Transverse colon (tissue), 4 donors: ENCODE data around the gene CCDC174. TPM values are rescaled to one million over a fixed set of nuclear protein-coding genes. Genes with fewer than 3 reads are reported as not detected.

Experiments used
- DNase-seq: peaks from one replicate; pipeline ENCODE4 v3.0.0-alpha.2; 2019
- H3K27ac ChIP-seq, 4 donors: fragments of 200-600 bp; sonication (generic); 2 replicates each; pipeline ENCODE4 v1.5.1; 2016 to 2018; ENCODE audit warnings: inconsistent platforms in 4 of 4
- H3K27me3 ChIP-seq: fragments of 200-600 bp; sonication (generic); 2 replicates; pipeline ENCODE4 v1.5.1; 2017; ENCODE audit warnings: inconsistent platforms
- H3K36me3 ChIP-seq, 4 donors: fragments of 200-600 bp; sonication (generic); 2 replicates each; pipeline ENCODE4 v1.5.1; 2017 to 2019; ENCODE audit warnings: inconsistent platforms in 4 of 4
- H3K4me1 ChIP-seq, 4 donors: fragments of 200-600 bp; sonication (generic); 2 replicates each; pipeline ENCODE4 v1.5.1; 2017 to 2020; ENCODE audit warnings: inconsistent platforms in 4 of 4
- H3K4me3 ChIP-seq, 4 donors: fragments of 200-600 bp; sonication (generic); 1 replicate in 1 of 4; 2 replicates in 3 of 4; pipeline versions ENCODE4 v1.5.1 to v1.6.1; 2017 to 2019; ENCODE audit warnings: inconsistent platforms in 4 of 4
- H3K9me3 ChIP-seq, 2 donors: fragments of 200-600 bp; sonication (generic); 2 replicates each; pipeline ENCODE4 v1.5.1; 2017 to 2019; ENCODE audit warnings: inconsistent platforms in 2 of 2
- CTCF ChIP-seq, 5 experiments: fragments of 200-600 bp in 3 of 5; fragments of 450-650 bp in 2 of 5; sonication (generic) in 3 of 5; IDR thresholded peaks; 1 replicate in 2 of 5; 2 replicates in 3 of 5; pipeline ENCODE4 v1.5.1; 2016 to 2017; ENCODE audit warnings: antibody characterized with exemption in 5 of 5, inconsistent platforms in 3 of 5, mild to moderate bottlenecking in 2 of 5, moderate library complexity in 1 of 5
- EP300 ChIP-seq: sonication (generic); formaldehyde crosslinking; IDR thresholded peaks from one replicate; pipeline ENCODE4 v1.6.1; 2017; ENCODE audit warnings: antibody characterized with exemption, low read depth
- POLR2A ChIP-seq: fragments of 450-650 bp; IDR thresholded peaks from one replicate; pipeline ENCODE4 v1.6.1; 2016; ENCODE audit warnings: antibody characterized with exemption, mild to moderate bottlenecking, moderate library complexity
- POLR2AphosphoS5 ChIP-seq, 3 donors: sonication (generic); formaldehyde crosslinking; IDR thresholded peaks; one replicate each; pipeline ENCODE4 v1.6.1; 2016; ENCODE audit warnings: antibody characterized with exemption in 3 of 3
- WGBS, 2 donors: methylation state at CpG; one replicate each; pipeline ENCODE4 v1.1.5; 2018; ENCODE audit warnings: low coverage in 1 of 2; 5-methylcytosine and 5-hydroxymethylcytosine counted together
- in situ Hi-C, 4 donors: fragments of 200-750 bp; cut with MboI; loops; one replicate each; pipeline versions ENCODE4 v1.15.0 to v1.15.1; 2017; ENCODE audit warnings: low sequenced_read_pairs in 3 of 4, low pct_ligation_motif_present in 1 of 4, low pct_unique_long_range_greater_than_20kb in 1 of 4
- intact Hi-C: fragments of 100-400 bp; cut with DNase I; formaldehyde crosslinking; loops from one replicate; pipeline ENCODE4 v1.15.1; 2023; ENCODE audit warnings: low total_unique reads
- total RNA-seq, 4 donors: library from RNA; depleted of rRNA; stranded (reverse); fragments of >200 nt; gene quantifications; one replicate each; pipeline ENCODE4 v1.1.0, GENCODE V29; 2016

CCDC174 gene
- total RNA-seq, 4 donors from 2014 or later: 29.2 to 84.8 (median 35.9) TPM

- H3K4me3 ChIP-seq: no peak overlapping the region
- intact Hi-C loops: no loop called here
- peak overlapping the region in 1 of 4 donors; percentile 21 for H3K27ac ChIP-seq
- H3K4me1 ChIP-seq: peaks cover 0 to 6% (median 0%) of the 10 kb centered on the region in 4 donors
- H3K9me3 ChIP-seq: no peaks in the 10 kb centered on the region
- 35 to 100% methylated on average over 1 to 8 of the region's 8 CpGs for WGBS, 2 donors
- TF ChIP-seq CTCF (IDR thresholded peaks at IDR 0.05) (peak; percentile 56 to 73 (median 63)), POLR2AphosphoS5 (IDR thresholded peaks at IDR 0.05) (no peak)
- in situ Hi-C loops: no loop called here
- DNase-seq: peak; percentile 53
- H3K27me3 ChIP-seq: peaks cover 6% of the 10 kb centered on the region
- no peaks in the 10 kb centered on the region for H3K36me3 ChIP-seq
These were observed 17.6 kb upstream of the CCDC174 start for GRCh38 chr3:14633819-14634424.

GRCh38 chr3:14634763-14635400 is 16.7 kb upstream of the CCDC174 start:
- Histone ChIP-seq H3K9me3 (no peaks in the 10 kb centered on the region), H3K4me1 (peaks cover 0 to 6% (median 0%) of the 10 kb centered on the region in 4 donors), H3K27ac (peak overlapping the region in 1 of 4 donors; percentile 21), H3K36me3 (no peaks in the 10 kb centered on the region), H3K27me3 (peaks cover 6% of the 10 kb centered on the region), H3K4me3 (no peak overlapping the region)
- in situ Hi-C loops: no loop called here
- intact Hi-C loops: no loop called here
- no peak for DNase-seq
- no peak for TF ChIP-seq CTCF (IDR thresholded peaks at IDR 0.05)
- TF ChIP-seq EP300: no peak
- TF ChIP-seq POLR2AphosphoS5 (IDR thresholded peaks at IDR 0.05): peak in 2 of 3 donors; percentile 34 to 41
- TF ChIP-seq POLR2A: no peak
- WGBS, 2 donors: 56 to 58% methylated on average over 2 to 4 of the region's 4 CpGs

GRCh38 chr3:14636496-14637087 is 15.0 kb upstream of the CCDC174 start:
- in situ Hi-C loops: no loop called here
- Histone ChIP-seq H3K27ac (no peak overlapping the region), H3K4me1 (peaks cover 0 to 6% (median 0%) of the 10 kb centered on the region in 4 donors), H3K4me3 (no peak overlapping the region), H3K9me3 (no peaks in the 10 kb centered on the region), H3K36me3 (no peaks in the 10 kb centered on the region), H3K27me3 (peaks cover 16% of the 10 kb centered on the region)
- TF ChIP-seq POLR2A: no peak
- no peak for TF ChIP-seq POLR2AphosphoS5 (IDR thresholded peaks at IDR 0.05)
- no peak for TF ChIP-seq CTCF (IDR thresholded peaks at IDR 0.05)
- 76% methylated on average over 4 of the region's 4 CpGs; no CpG with 5 or more reads in 1 of the 2 donors for WGBS, 2 donors
- intact Hi-C loops: no loop called here
- DNase-seq: no peak

- Histone ChIP-seq H3K4me1 (no peaks in the 10 kb centered on the region), H3K9me3 (no peaks in the 10 kb centered on the region), H3K27ac (no peak overlapping the region), H3K4me3 (no peak overlapping the region), H3K36me3 (no peaks in the 10 kb centered on the region), H3K27me3 (peaks cover 16% of the 10 kb centered on the region)
- in situ Hi-C loops (no loop called here), intact Hi-C loops (no loop called here)
- no peak for DNase-seq
- WGBS, 2 donors: 52 to 66% methylated on average over 3 to 10 of the region's 10 CpGs
- TF ChIP-seq CTCF (IDR thresholded peaks at IDR 0.05) (no peak), POLR2AphosphoS5 (IDR thresholded peaks at IDR 0.05) (no peak), POLR2A (no peak), EP300 (no peak)
These were observed 11.4 kb upstream of the CCDC174 start for GRCh38 chr3:14640157-14640562.
